HFFc6 (cell line): ENCODE results near the gene NRG2. TPM values are rescaled to one million over a fixed set of nuclear protein-coding genes. Genes with fewer than 3 reads are reported as not detected.

Experiments used
- DNase-seq: peaks from one replicate; pipeline ENCODE4 v3.0.0-alpha.2; 2018
- H3K27ac Mint-ChIP-seq: 2 replicates; pipeline ENCODE4 v1.8.0; 2020; ENCODE audit warnings: mild to moderate bottlenecking, mixed read lengths
- H3K27me3 Mint-ChIP-seq: 2 replicates; pipeline ENCODE4 v1.8.0; 2021; ENCODE audit warnings: mild to moderate bottlenecking, moderate library complexity, mixed read lengths; ENCODE audit not compliant: insufficient read depth
- H3K36me3 Mint-ChIP-seq: 2 replicates; pipeline ENCODE4 v1.8.0; 2021; ENCODE audit warnings: low read depth, mixed read lengths
- H3K4me1 Mint-ChIP-seq: 2 replicates; pipeline ENCODE4 v1.8.0; 2020; ENCODE audit warnings: low read depth, mixed read lengths
- H3K4me3 Mint-ChIP-seq: 2 replicates; pipeline ENCODE4 v1.8.0; 2020; ENCODE audit warnings: mild to moderate bottlenecking, moderate library complexity, mixed read lengths
- H3K9me3 Mint-ChIP-seq: 2 replicates; pipeline ENCODE4 v1.8.0; 2020; ENCODE audit warnings: mild to moderate bottlenecking, mixed read lengths
- CTCF ChIP-seq: fragments of 200-600 bp; sonication (generic); IDR thresholded peaks from 2 replicates; pipeline ENCODE4 v1.5.0; 2021; ENCODE audit warnings: antibody characterized with exemption, mild to moderate bottlenecking
- total RNA-seq, 6 experiments: library from RNA; stranded (reverse); fragmentation: NEBNext Ultra II Directional; extraction: Animal tissue kit (Norgen Biotek cat#: 25700); gene quantifications; 2 replicates in 1 of 6; 3 replicates in 5 of 6; pipeline ENCODE4 v1.2.3, GENCODE V29; 2021

NRG2 gene
- total RNA-seq, 6 experiments from 2014 or later: 0.11 to 0.35 (median 0.19) TPM; not detected in 1

DNA sequence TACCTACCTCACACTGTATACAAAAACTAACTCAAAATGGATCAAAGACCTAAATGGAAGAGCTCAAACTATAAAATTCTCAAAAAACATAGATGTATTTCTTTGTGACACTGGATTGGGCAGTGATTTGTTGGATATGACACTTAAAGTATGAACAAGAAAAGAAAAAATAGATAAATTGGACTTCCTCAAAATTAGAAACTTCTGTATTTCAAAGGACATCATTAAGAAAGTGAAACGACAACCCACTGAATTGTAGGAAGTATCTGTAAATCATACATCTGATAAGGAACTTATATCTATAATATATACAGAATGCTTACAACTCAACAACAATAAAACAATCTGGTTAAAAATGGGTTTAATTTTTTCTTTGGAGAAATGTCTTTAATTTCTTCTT lies 96.7 kb downstream of the NRG2 start:
- 0 out of 2 replicates have a peak, but pooled peaks cover 6% of the 10 kb centered on the region for H3K36me3 Mint-ChIP-seq

DNA sequence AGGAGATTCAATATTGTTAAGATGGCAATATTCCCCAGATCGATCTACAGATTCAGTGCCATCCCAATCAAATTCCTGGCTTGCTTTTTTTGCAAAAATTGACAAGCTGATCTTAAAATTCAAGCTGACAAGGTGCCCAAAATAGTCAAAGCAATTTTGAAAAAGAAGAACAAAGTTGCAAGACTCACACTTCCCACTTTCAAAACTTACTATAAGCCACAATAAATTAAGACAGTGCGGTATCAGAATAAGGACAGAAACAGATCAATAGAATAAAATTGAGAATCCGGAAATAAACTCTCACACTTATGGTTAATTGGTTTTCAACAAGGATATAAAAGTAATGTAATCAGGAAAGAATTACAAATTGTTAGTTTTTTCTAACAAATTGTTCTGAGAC lies 97.1 kb downstream of the NRG2 start:
- H3K27ac Mint-ChIP-seq: no peak overlapping the region
- no peak overlapping the region for H3K4me3 Mint-ChIP-seq
- no peak for DNase-seq
- TF ChIP-seq CTCF: no peak
- no peaks in the 10 kb centered on the region for H3K4me1 Mint-ChIP-seq
- H3K36me3 Mint-ChIP-seq: 0 out of 2 replicates have a peak, but pooled peaks cover 6% of the 10 kb centered on the region
- H3K9me3 Mint-ChIP-seq: peaks cover 10% of the 10 kb centered on the region; the same call in 1 of the 2 replicates
- peaks cover 22% of the 10 kb centered on the region for H3K27me3 Mint-ChIP-seq

More for the DNA sequence above, 96.7 kb downstream of the NRG2 start:
- H3K9me3 Mint-ChIP-seq: peaks cover 10% of the 10 kb centered on the region; the same call in 1 of the 2 replicates
- no peak for TF ChIP-seq CTCF
- H3K4me1 Mint-ChIP-seq: no peaks in the 10 kb centered on the region
- H3K27me3 Mint-ChIP-seq: peaks cover 26% of the 10 kb centered on the region
- no peak overlapping the region for H3K4me3 Mint-ChIP-seq
- no peak overlapping the region for H3K27ac Mint-ChIP-seq
- no peak for DNase-seq

DNA sequence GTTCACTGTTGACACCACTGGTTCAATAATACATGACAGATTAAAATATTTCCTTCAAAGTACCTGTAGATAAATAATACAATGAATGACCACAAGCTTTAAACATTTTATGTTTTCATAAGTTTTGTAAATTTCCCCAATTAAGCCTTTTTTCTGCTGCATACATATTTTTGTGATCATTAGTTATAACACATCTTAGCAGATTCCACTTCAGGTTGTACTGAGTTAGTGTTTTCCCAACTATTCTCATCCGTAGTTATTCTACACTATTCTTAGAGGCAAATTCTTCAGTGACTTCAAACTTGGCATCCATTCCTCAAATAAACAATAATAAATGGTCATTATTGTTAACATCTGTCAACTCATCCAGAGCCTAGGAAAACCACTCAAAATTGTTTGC lies 100.9 kb downstream of the NRG2 start:
- Mint-ChIP-seq H3K4me3 (no peak overlapping the region), H3K4me1 (no peaks in the 10 kb centered on the region), H3K9me3 (peaks cover 16% of the 10 kb centered on the region; the same call in 1 of the 2 replicates), H3K27me3 (peaks cover 19% of the 10 kb centered on the region), H3K27ac (no peak overlapping the region), H3K36me3 (0 out of 2 replicates have a peak, but pooled peaks cover 6% of the 10 kb centered on the region)
- no peak for TF ChIP-seq CTCF
- no peak for DNase-seq

DNA sequence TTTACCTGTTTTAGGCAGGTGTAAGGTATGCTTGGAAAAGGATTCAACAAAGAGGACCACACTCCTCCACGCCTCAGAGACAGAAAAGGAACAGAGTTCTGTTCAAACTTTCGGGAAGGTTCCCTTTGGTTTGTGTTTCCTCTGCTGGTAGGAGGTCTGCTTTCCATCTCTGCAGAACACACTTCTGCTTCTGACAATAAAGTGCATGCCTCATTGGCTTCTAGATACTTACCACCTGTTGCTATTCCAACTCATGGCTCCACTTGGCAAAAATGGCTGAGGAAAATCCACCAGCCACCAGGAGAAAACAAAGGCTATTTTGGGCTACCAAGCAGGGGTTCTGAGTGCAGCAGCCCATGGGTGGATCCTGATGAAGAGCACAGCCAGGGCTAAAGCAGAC lies 112.7 kb downstream of the NRG2 start:
- H3K36me3 Mint-ChIP-seq: no peaks in the 10 kb centered on the region
- H3K9me3 Mint-ChIP-seq: no peaks in the 10 kb centered on the region
- H3K4me3 Mint-ChIP-seq: no peak overlapping the region
- no peak for TF ChIP-seq CTCF
- H3K4me1 Mint-ChIP-seq: no peaks in the 10 kb centered on the region
- peaks cover 28% of the 10 kb centered on the region for H3K27me3 Mint-ChIP-seq
- DNase-seq: no peak
- H3K27ac Mint-ChIP-seq: no peak overlapping the region

DNA sequence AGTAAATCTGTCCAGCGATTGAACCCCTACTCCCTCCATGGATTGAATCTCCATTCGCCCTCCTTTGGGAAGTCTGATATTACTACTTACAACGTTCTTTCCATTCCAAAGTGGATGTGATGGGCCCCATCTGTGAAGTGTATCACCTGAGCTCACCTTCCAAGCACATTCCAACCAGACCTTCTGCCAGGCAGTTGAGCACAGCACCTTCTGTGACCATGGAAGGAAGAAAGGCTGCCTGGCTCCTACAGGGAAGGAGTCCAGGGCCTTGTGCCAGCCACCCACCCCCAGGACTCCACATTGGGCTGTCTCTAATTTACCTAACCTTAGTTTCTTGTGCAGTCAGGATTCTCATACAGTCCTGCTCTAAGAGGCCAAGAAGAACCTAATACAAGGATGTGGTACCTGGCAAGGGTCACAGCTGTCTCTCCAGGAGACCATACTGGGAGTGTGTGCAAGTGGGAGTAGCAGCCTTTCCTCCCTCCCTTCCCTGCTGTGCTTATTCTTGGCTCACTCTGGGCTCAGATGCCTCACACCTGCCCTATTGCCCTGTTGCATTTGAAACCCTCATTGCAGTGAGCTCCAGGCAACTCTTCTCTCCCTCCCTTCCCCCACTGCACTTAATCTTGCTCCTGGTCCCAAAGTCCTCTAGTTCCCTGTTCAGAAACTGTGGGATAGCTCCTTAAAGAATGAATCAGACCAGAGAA lies 116.1 kb downstream of the NRG2 start:
- no peak for TF ChIP-seq CTCF
- Mint-ChIP-seq H3K9me3 (no peaks in the 10 kb centered on the region), H3K27me3 (peaks cover 47% of the 10 kb centered on the region), H3K4me3 (no peak overlapping the region), H3K4me1 (no peaks in the 10 kb centered on the region), H3K36me3 (no peaks in the 10 kb centered on the region), H3K27ac (no peak overlapping the region)
- no peak for DNase-seq
